SK-N-SH (cell line): ENCODE measurements around the gene MEIS2. TPM values are rescaled to one million over a fixed set of nuclear protein-coding genes. Genes with fewer than 3 reads are reported as not detected.

Experiments used
- CTCF ChIA-PET: fragments of 300-600, 350-600 bp; formaldehyde crosslinking; extraction: SDS; loops from one replicate; lab custom pipeline; 2021; lab: Yijun Ruan, JAX
- POLR2A ChIA-PET: fragments of 350-600 bp; sonication (Branson Sonifier 250); formaldehyde crosslinking; extraction: SDS; loops from one replicate; lab custom pipeline; 2020; ENCODE audit warnings: antibody characterized with exemption, inconsistent platforms; lab: Yijun Ruan, JAX
- DNase-seq: peaks from one replicate; pipeline ENCODE4 v3.0.0; 2012
- H2AFZ ChIP-seq: fragments of 200-600 bp; sonication (generic); 2 replicates; pipeline ENCODE4 v1.8.1; 2016; ENCODE audit warnings: antibody characterized with exemption, mild to moderate bottlenecking, low read depth
- H3F3A ChIP-seq: fragments of 200-600 bp; sonication (generic); replicated peaks from 2 replicates; pipeline ENCODE3; 2016; ENCODE audit warnings: antibody characterized with exemption, mild to moderate bottlenecking; ENCODE audit not compliant: insufficient read depth
- H3K27ac ChIP-seq, 2 experiments: fragments of 200-500 bp in 1 of 2; fragments of 200-600 bp in 1 of 2; sonication (Bioruptor generic) in 1 of 2; sonication (generic), shearing (Covaris generic) in 1 of 2; 2 replicates each; pipeline versions ENCODE4 v1.5.1 to v1.6.1; 2014 to 2016; ENCODE audit warnings: low read depth in 2 of 2, inconsistent platforms in 1 of 2, low read length in 1 of 2, mild to moderate bottlenecking in 1 of 2, mixed read lengths in 1 of 2
- H3K27me3 ChIP-seq: fragments of 200-600 bp; sonication (generic), shearing (Covaris generic); 2 replicates; pipeline ENCODE4 v1.6.1; 2016; ENCODE audit warnings: mixed run types; ENCODE audit not compliant: insufficient read depth
- H3K36me3 ChIP-seq, 2 experiments: fragments of 200-500 bp in 1 of 2; fragments of 200-600 bp in 1 of 2; sonication (Bioruptor generic) in 1 of 2; sonication (generic) in 1 of 2; replicated peaks in 1 of 2; 2 replicates each; pipeline versions ENCODE3 to v1.5.1; 2014 to 2016; ENCODE audit warnings: low read length in 1 of 2, mild to moderate bottlenecking in 1 of 2; ENCODE audit not compliant: insufficient read depth in 2 of 2, control insufficient read depth in 1 of 2
- H3K4me1 ChIP-seq, 2 experiments: fragments of 200-500 bp in 1 of 2; fragments of 200-600 bp in 1 of 2; sonication (Bioruptor generic) in 1 of 2; sonication (generic), shearing (Covaris generic) in 1 of 2; 2 replicates each; pipeline versions ENCODE4 v1.5.1 to v1.6.1; 2014 to 2016; ENCODE audit warnings: low read depth in 1 of 2, low read length in 1 of 2, mixed run types in 1 of 2; ENCODE audit not compliant: insufficient read depth in 2 of 2, control insufficient read depth in 1 of 2
- H3K4me2 ChIP-seq: fragments of 200-600 bp; sonication (generic), shearing (Covaris generic); 2 replicates; pipeline ENCODE4 v1.6.1; 2017; ENCODE audit warnings: mixed run types
- H3K4me3 ChIP-seq, 2 experiments: fragments of 200-500 bp in 1 of 2; fragments of 200-600 bp in 1 of 2; sonication (Bioruptor generic) in 1 of 2; sonication (generic), shearing (Covaris generic) in 1 of 2; 2 replicates each; pipeline versions ENCODE4 v1.5.1 to v1.8.1; 2014 to 2016; ENCODE audit warnings: low read depth in 2 of 2, inconsistent platforms in 1 of 2, low read length in 1 of 2, mild to moderate bottlenecking in 1 of 2, mixed read lengths in 1 of 2, moderate library complexity in 1 of 2
- H3K79me2 ChIP-seq: fragments of 200-600 bp; sonication (generic); 2 replicates; pipeline ENCODE4 v1.8.1; 2017; ENCODE audit warnings: mild to moderate bottlenecking; ENCODE audit not compliant: insufficient read depth
- H3K9ac ChIP-seq: fragments of 200-600 bp; sonication (generic); 2 replicates; pipeline ENCODE4 v1.6.1; 2017; ENCODE audit warnings: mixed run types
- H3K9me2 ChIP-seq: fragments of 200-600 bp; sonication (generic); 2 replicates; pipeline ENCODE4 v1.6.1; 2017; ENCODE audit warnings: mixed run types
- H3K9me3 ChIP-seq: fragments of 200-600 bp; sonication (generic); 2 replicates; pipeline ENCODE4 v1.6.1; 2017; ENCODE audit warnings: mixed run types, mild to moderate bottlenecking, moderate library complexity
- H4K20me1 ChIP-seq: fragments of 200-600 bp; sonication (generic); 2 replicates; pipeline ENCODE4 v1.6.1; 2017; ENCODE audit warnings: mild to moderate bottlenecking, mixed run types; ENCODE audit not compliant: insufficient read depth
- CTCF ChIP-seq: fragments of 200-600 bp; sonication (generic); IDR thresholded peaks from 2 replicates; pipeline ENCODE4 v1.6.1; 2017; ENCODE audit warnings: antibody characterized with exemption, mild to moderate bottlenecking, moderate library complexity
- ELF1 ChIP-seq: IDR thresholded peaks from 2 replicates; pipeline ENCODE4 v1.4.0; 2012
- JUND ChIP-seq: IDR thresholded peaks from 2 replicates; pipeline ENCODE4 v1.4.0; 2012
- MXI1 ChIP-seq: IDR thresholded peaks from 2 replicates; pipeline ENCODE4 v1.6.1; 2012; ENCODE audit warnings: mild to moderate bottlenecking, low read depth, low read length, improper control_type of control experiment
- RAD21 ChIP-seq: IDR thresholded peaks from 2 replicates; pipeline ENCODE4 v1.6.1; 2012; ENCODE audit warnings: mild to moderate bottlenecking, low read length
- SIN3A ChIP-seq: IDR thresholded peaks from 2 replicates; pipeline ENCODE4 v1.6.1; 2012; ENCODE audit warnings: low read depth, mild to moderate bottlenecking, low read length, moderate library complexity, borderline replicate concordance
- SMC3 ChIP-seq: IDR thresholded peaks from 2 replicates; pipeline ENCODE4 v1.6.1; 2012; ENCODE audit warnings: low read depth, low read length, improper control_type of control experiment
- USF1 ChIP-seq: IDR thresholded peaks from 2 replicates; pipeline ENCODE4 v1.4.0; 2012; ENCODE audit warnings: low read depth, borderline replicate concordance
- USF2 ChIP-seq: fragments of 150-350 bp; IDR thresholded peaks from 2 replicates; pipeline ENCODE4 v1.6.1; 2017; ENCODE audit warnings: antibody characterized with exemption, low read length, low read depth, borderline replicate concordance
- YY1 ChIP-seq: IDR thresholded peaks from 2 replicates; pipeline ENCODE4 v1.4.0; 2012; ENCODE audit warnings: low read depth, mild to moderate bottlenecking
- WGBS: methylation state at CpG from one replicate; pipeline ENCODE4 v1.1.6; 2017; ENCODE audit warnings: low lambda C conversion rate; 5-methylcytosine and 5-hydroxymethylcytosine counted together
- polyA plus RNA-seq, 3 experiments: library from polyadenylated mRNA; depleted of rRNA; stranded (reverse); fragments of >200 nt; gene quantifications; 2 replicates each; pipeline ENCODE4 v1.2.3, GENCODE V29; 2012
- TF ChIP-seq, protein P1 (sequence below): IDR thresholded peaks from 2 replicates; pipeline ENCODE4 v1.4.0; 2012; ENCODE audit warnings: low read depth, borderline replicate concordance

MEIS2 gene
- polyA plus RNA-seq, 1 of the 3 experiments (the other 2 are of a cell fraction): 146 TPM

DNA sequence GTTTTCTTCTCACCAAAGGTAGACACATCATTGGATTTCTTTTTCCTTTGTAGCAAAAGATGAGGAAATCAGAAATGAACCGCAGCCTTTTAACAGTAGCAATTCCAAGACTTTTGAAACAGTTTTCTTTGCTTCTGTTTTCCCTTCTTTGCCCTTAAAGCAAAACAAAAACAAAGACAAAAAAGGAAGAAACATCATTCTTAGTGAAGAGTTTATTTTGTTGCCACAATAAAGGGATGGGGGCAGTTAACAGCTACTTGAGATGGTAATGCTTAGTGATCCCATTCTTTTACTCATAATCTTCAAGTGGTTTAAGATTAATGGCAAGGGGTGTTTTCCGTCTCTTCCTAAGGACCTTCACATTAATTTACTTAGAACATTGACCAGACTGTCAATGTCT lies 218.8 kb downstream of the MEIS2 start (continued):
- TF ChIP-seq USF2: no peak
- TF ChIP-seq ELF1: no peak

DNA sequence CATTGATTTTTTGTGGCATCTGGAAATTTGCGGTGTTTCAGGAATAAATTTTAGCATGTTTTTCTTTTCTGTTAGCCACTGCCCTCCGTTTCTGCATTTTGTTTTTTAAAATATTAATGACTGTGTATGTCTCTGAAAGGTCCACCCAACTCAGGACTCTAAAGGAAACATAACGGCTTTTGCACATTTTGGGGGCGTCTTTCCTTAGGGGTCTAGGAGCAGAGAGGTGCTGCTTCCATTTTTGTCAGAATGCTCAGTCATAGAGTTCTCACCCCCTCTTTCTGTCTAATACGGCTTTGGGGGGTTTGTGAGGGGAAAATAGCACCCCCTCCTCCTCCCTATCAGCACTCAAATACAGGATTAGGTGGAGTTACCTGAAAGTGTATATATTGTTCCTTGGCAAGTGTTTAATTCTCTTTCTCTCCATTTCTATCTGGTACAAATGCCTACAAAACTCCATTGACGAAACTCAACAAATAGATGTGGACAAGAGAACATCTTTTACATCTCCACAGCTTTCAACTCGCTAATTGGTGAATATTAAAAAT lies 219.4 kb downstream of the MEIS2 start:
- H3K9me3 ChIP-seq: no peaks in the 10 kb centered on the region
- H3K27me3 ChIP-seq: no peaks in the 10 kb centered on the region
- no peak overlapping the region for H3K27ac ChIP-seq
- H3K4me1 ChIP-seq: peaks cover 0 to 11% of the 10 kb centered on the region in 2 experiments; a peak in 2 of 4 replicates
- CTCF ChIA-PET: interaction anchor here (2.7 kb wide), 1 partner anchor 253 kb away, joined by 9 read pairs; no protein-coding TSS in a partner anchor
- H2AFZ ChIP-seq: no peak overlapping the region
- WGBS: 97% methylated on average over 7 of the region's 7 CpGs
- H3K79me2 ChIP-seq: no peaks in the 10 kb centered on the region
- no peak overlapping the region for H3K4me2 ChIP-seq
- TF ChIP-seq SIN3A (no peak), SMC3 (no peak), YY1 (no peak)
- TF ChIP-seq, protein P1, sequence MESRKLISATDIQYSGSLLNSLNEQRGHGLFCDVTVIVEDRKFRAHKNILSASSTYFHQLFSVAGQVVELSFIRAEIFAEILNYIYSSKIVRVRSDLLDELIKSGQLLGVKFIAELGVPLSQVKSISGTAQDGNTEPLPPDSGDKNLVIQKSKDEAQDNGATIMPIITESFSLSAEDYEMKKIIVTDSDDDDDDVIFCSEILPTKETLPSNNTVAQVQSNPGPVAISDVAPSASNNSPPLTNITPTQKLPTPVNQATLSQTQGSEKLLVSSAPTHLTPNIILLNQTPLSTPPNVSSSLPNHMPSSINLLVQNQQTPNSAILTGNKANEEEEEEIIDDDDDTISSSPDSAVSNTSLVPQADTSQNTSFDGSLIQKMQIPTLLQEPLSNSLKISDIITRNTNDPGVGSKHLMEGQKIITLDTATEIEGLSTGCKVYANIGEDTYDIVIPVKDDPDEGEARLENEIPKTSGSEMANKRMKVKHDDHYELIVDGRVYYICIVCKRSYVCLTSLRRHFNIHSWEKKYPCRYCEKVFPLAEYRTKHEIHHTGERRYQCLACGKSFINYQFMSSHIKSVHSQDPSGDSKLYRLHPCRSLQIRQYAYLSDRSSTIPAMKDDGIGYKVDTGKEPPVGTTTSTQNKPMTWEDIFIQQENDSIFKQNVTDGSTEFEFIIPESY: no peak
- POLR2A ChIA-PET: no interaction called here
- H4K20me1 ChIP-seq: no peaks in the 10 kb centered on the region
- H3K4me3 ChIP-seq: no peak overlapping the region
- no peaks in the 10 kb centered on the region for H3K36me3 ChIP-seq
- peaks cover 11% of the 10 kb centered on the region for H3F3A ChIP-seq
- H3K9me2 ChIP-seq: no peaks in the 10 kb centered on the region
- H3K9ac ChIP-seq: no peak overlapping the region
- DNase-seq: no peak

- no peaks in the 10 kb centered on the region for H3K36me3 ChIP-seq
- H3K9ac ChIP-seq: no peak overlapping the region
- no peaks in the 10 kb centered on the region for H4K20me1 ChIP-seq
- H3K9me3 ChIP-seq: no peaks in the 10 kb centered on the region
- ChIA-PET CTCF (interaction anchor here (1.0 kb wide), 1 partner anchor 8 kb away, joined by 3 read pairs; no protein-coding TSS in a partner anchor), POLR2A (no interaction called here)
- peaks cover 0 to 10% of the 10 kb centered on the region in 2 experiments; a peak in 2 of 4 replicates for H3K4me1 ChIP-seq
- DNase-seq: no peak
- H3K79me2 ChIP-seq: no peaks in the 10 kb centered on the region
- no peak for TF ChIP-seq JUND
- no peak for TF ChIP-seq RAD21
- no peak for TF ChIP-seq MXI1
- TF ChIP-seq ELF1: no peak
- TF ChIP-seq CTCF: no peak
- no peak for TF ChIP-seq USF1
- 89% methylated on average over 22 of the region's 52 CpGs for WGBS
- no peak overlapping the region for H3K4me2 ChIP-seq
- no peaks in the 10 kb centered on the region for H3K9me2 ChIP-seq
- no peak overlapping the region for H2AFZ ChIP-seq
- no peaks in the 10 kb centered on the region for H3K27me3 ChIP-seq
- H3K27ac ChIP-seq: no peak overlapping the region
- H3K4me3 ChIP-seq: no peak overlapping the region
- H3F3A ChIP-seq: peaks cover 7% of the 10 kb centered on the region
These were observed 220.0 kb downstream of the MEIS2 start for GRCh38 chr15:36880224-36880912.
